ENCODE measurements around the gene FOXL3.

FOXL3 gene

GRCh38 chr7:302054-302992 is 12.4 kb downstream of the FOXL3 start:
- DNase-seq (ENCODE audit: low read depth) = no peak

- DNase-seq (ENCODE audit: low read depth) = no peak
These were observed 13.5 kb downstream of the FOXL3 start for GRCh38 chr7:303425-303824.

- DNase-seq (ENCODE audit: low read depth) = no peak
These were observed 14.1 kb downstream of the FOXL3 start for GRCh38 chr7:303884-304573.

GRCh38 chr7:304574-305409 is 14.8 kb downstream of the FOXL3 start:
- no peak for DNase-seq (ENCODE audit: low read depth)

- DNase-seq (ENCODE audit: low read depth) = no peak
These were observed 15.6 kb downstream of the FOXL3 start for GRCh38 chr7:305410-306151.

GRCh38 chr7:307970-308369 is 18.0 kb downstream of the FOXL3 start:
- DNase-seq (ENCODE audit: low read depth) = no peak

GRCh38 chr7:309586-310228 is 19.7 kb downstream of the FOXL3 start:
- DNase-seq (ENCODE audit: low read depth) = no peak

GRCh38 chr7:311131-311680 is 21.2 kb downstream of the FOXL3 start:
- no peak for DNase-seq (ENCODE audit: low read depth)

GRCh38 chr7:311796-312195 is 21.8 kb downstream of the FOXL3 start:
- DNase-seq (ENCODE audit: low read depth) = no peak

GRCh38 chr7:312424-312823 is 22.5 kb downstream of the FOXL3 start:
- DNase-seq (ENCODE audit: low read depth) = no peak

GRCh38 chr7:314853-315252 is 24.9 kb downstream of the FOXL3 start:
- no peak for DNase-seq (ENCODE audit: low read depth)

GRCh38 chr7:315516-316265 is 25.7 kb downstream of the FOXL3 start:
- DNase-seq (ENCODE audit: low read depth) = no peak

GRCh38 chr7:317643-318405 is 27.9 kb downstream of the FOXL3 start:
- no peak for DNase-seq (ENCODE audit: low read depth)

- DNase-seq (ENCODE audit: low read depth) = no peak
These were observed 28.5 kb downstream of the FOXL3 start for GRCh38 chr7:318476-318875.

GRCh38 chr7:318878-319661 is 29.1 kb downstream of the FOXL3 start:
- no peak for DNase-seq (ENCODE audit: low read depth)

GRCh38 chr7:320297-320696 is 30.3 kb downstream of the FOXL3 start:
- DNase-seq (ENCODE audit: low read depth) = no peak

GRCh38 chr7:322111-322671 is 32.2 kb downstream of the FOXL3 start:
- peak; percentile 82 for DNase-seq (ENCODE audit: low read depth)

GRCh38 chr7:322708-323111 is 32.7 kb downstream of the FOXL3 start:
- no peak for DNase-seq (ENCODE audit: low read depth)

Measured in activated T-helper 9 cell treated with anti-CD3 and anti-CD28 coated beads, Interleukin-2, amount 50 U/mL, for 16 hours (primary cell).